DND-41 (cell line): Measurements from ENCODE around the gene SRGAP3.

Experiments
- ATAC-seq: fragments of 200-7000 bp; cut with Tn5 transposase; 3 replicates; pipeline ENCODE4 v1.9.1; 2021; ENCODE audit warnings: low read depth; ENCODE audit not compliant: insufficient read depth
- DNase-seq: peaks from one replicate; pipeline ENCODE4 v3.0.0-alpha.2; 2020
- H2AFZ ChIP-seq: 2 replicates; pipeline ENCODE4 v1.6.0; 2012; ENCODE audit warnings: low read depth, low read length
- H3K27ac ChIP-seq: 2 replicates; pipeline ENCODE4 v1.5.1; 2012; ENCODE audit warnings: low read length, inconsistent platforms
- H3K27me3 ChIP-seq: fragments of 200-600 bp; sonication (generic); 2 replicates; pipeline ENCODE4 v1.6.0; 2012; ENCODE audit warnings: low read length, mild to moderate bottlenecking, inconsistent platforms; ENCODE audit not compliant: insufficient read depth, poor library complexity
- H3K36me3 ChIP-seq: 2 replicates; pipeline ENCODE4 v1.5.1; 2012; ENCODE audit warnings: low read length, inconsistent platforms; ENCODE audit not compliant: insufficient read depth
- H3K4me1 ChIP-seq: 2 replicates; pipeline ENCODE4 v1.5.1; 2012; ENCODE audit warnings: mild to moderate bottlenecking, low read length; ENCODE audit not compliant: insufficient read depth
- H3K4me2 ChIP-seq: 2 replicates; pipeline ENCODE4 v1.6.0; 2012; ENCODE audit warnings: mild to moderate bottlenecking, moderate library complexity, low read length, inconsistent platforms; ENCODE audit not compliant: insufficient read depth
- H3K4me3 ChIP-seq, 2 experiments: fragments of 200-600 bp in 1 of 2; shearing (Covaris generic) in 1 of 2; 2 replicates each; pipeline ENCODE4 v1.5.1; 2012 to 2016; ENCODE audit warnings: inconsistent platforms in 2 of 2, low read length in 2 of 2, mild to moderate bottlenecking in 2 of 2, low read depth in 1 of 2, moderate library complexity in 1 of 2
- H3K79me2 ChIP-seq: 2 replicates; pipeline ENCODE4 v1.6.0; 2012; ENCODE audit warnings: low read length, inconsistent platforms; ENCODE audit not compliant: insufficient read depth
- H3K9ac ChIP-seq: 2 replicates; pipeline ENCODE4 v1.6.0; 2012; ENCODE audit warnings: low read depth, mild to moderate bottlenecking, inconsistent platforms, low read length, moderate library complexity
- H3K9me3 ChIP-seq: 2 replicates; pipeline ENCODE4 v1.5.1; 2012; ENCODE audit warnings: low read length, moderate library complexity, mild to moderate bottlenecking, inconsistent platforms; ENCODE audit not compliant: insufficient read depth, severe bottlenecking
- H4K20me1 ChIP-seq: 2 replicates; pipeline ENCODE4 v1.6.0; 2012; ENCODE audit warnings: low read length; ENCODE audit not compliant: insufficient read depth
- EZH2 ChIP-seq: IDR thresholded peaks from 3 replicates; pipeline ENCODE4 v1.6.1; 2012; ENCODE audit warnings: borderline replicate concordance, low read depth, mild to moderate bottlenecking, moderate library complexity, low read length, inconsistent platforms; ENCODE audit not compliant: severe bottlenecking
- TF ChIP-seq, protein P1 (sequence below): IDR thresholded peaks from 2 replicates; pipeline ENCODE4 v1.5.1; 2012; ENCODE audit warnings: borderline replicate concordance, low read length, moderate library complexity, mild to moderate bottlenecking; ENCODE audit not compliant: poor library complexity, severe bottlenecking; ENCODE audit errors: extremely low read depth

SRGAP3 gene

DNA sequence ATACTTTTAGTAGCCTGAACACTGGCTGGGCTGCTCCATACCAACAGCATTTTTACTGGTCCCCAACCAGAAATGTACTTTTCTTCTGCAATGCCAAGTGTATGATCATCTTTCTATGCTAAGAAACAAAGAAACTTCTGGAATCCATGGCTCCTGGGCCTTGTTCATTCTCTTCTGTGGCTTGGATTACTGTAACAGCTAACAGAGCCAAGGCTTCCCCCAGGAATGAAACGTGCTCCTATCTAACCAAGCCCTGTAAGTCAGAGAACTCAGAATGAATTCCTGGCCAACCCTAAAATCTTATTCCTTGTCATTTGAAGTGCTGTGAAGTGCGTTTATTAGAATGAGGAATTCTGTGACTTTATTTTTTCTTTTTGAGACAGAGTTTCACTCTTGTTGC, 183.3 kb downstream of the SRGAP3 start:
- no peak overlapping the region for H3K27ac ChIP-seq
- no peaks in the 10 kb centered on the region for H3K4me1 ChIP-seq
- no peaks in the 10 kb centered on the region for H3K27me3 ChIP-seq
- DNase-seq (no peak), ATAC-seq (no peak)
- H2AFZ ChIP-seq, result no peak overlapping the region
- H3K36me3 ChIP-seq, result no peaks in the 10 kb centered on the region
- H3K9me3 ChIP-seq, result peaks cover 4% of the 10 kb centered on the region
- no peaks in the 10 kb centered on the region for H4K20me1 ChIP-seq
- H3K4me3 ChIP-seq, result no peak overlapping the region
- no peak overlapping the region for H3K4me2 ChIP-seq
- TF ChIP-seq EZH2, result no peak
- TF ChIP-seq, protein P1, sequence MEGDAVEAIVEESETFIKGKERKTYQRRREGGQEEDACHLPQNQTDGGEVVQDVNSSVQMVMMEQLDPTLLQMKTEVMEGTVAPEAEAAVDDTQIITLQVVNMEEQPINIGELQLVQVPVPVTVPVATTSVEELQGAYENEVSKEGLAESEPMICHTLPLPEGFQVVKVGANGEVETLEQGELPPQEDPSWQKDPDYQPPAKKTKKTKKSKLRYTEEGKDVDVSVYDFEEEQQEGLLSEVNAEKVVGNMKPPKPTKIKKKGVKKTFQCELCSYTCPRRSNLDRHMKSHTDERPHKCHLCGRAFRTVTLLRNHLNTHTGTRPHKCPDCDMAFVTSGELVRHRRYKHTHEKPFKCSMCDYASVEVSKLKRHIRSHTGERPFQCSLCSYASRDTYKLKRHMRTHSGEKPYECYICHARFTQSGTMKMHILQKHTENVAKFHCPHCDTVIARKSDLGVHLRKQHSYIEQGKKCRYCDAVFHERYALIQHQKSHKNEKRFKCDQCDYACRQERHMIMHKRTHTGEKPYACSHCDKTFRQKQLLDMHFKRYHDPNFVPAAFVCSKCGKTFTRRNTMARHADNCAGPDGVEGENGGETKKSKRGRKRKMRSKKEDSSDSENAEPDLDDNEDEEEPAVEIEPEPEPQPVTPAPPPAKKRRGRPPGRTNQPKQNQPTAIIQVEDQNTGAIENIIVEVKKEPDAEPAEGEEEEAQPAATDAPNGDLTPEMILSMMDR, result no peak
- H3K9ac ChIP-seq, result no peak overlapping the region
- H3K79me2 ChIP-seq, result no peaks in the 10 kb centered on the region

DNA sequence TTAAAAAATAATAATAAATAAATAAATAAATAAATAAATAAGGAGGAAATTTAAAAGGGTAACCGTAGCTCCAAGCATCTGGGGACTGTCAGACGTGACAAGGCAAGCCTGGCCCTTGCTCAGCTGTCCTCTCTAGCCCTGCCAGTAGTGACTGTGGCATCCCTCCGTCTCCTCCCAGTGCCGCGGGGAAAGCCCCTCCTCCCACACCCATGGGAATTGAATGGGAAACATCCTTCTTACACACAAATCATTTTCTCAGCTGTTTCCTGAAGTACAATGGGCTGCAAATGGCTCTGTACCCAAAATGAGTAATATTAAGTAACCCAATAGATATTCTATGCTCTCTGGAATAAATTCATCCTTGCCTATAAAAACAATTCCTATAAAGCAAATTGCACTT, 184.6 kb downstream of the SRGAP3 start:
- ATAC-seq (no peak), DNase-seq (no peak)
- Histone ChIP-seq H2AFZ (no peak overlapping the region), H4K20me1 (no peaks in the 10 kb centered on the region), H3K4me2 (no peak overlapping the region), H3K27me3 (no peaks in the 10 kb centered on the region), H3K79me2 (no peaks in the 10 kb centered on the region), H3K4me3 (no peak overlapping the region), H3K27ac (no peak overlapping the region), H3K36me3 (no peaks in the 10 kb centered on the region), H3K9ac (no peak overlapping the region), H3K9me3 (peaks cover 4% of the 10 kb centered on the region), H3K4me1 (no peaks in the 10 kb centered on the region)
- TF ChIP-seq, protein P1, result no peak
- no peak for TF ChIP-seq EZH2

DNA sequence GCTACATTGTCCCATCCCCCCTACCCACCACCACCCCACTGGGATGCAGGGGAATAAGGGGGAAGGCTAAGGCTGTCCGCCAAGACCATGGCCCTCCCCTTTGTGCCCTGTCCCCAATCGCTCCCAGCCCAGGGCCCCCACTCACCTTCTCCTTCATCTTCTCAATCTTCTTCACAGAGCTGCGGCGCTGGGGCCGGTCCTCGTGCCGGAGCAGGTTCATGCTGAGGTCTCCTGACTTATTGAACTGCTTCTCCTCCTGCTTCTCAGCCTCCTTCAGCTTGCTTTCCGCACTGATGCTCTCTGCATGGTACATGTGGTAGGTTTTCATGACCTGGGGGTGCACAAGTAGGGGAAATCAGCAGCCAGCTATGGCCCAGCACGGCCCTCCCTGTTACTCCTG, 185.2 kb downstream of the SRGAP3 start:
- no peaks in the 10 kb centered on the region for H3K4me1 ChIP-seq
- H3K4me3 ChIP-seq, result no peak overlapping the region
- peaks cover 4% of the 10 kb centered on the region for H3K9me3 ChIP-seq
- no peaks in the 10 kb centered on the region for H3K79me2 ChIP-seq
- no peak overlapping the region for H2AFZ ChIP-seq
- no peak for TF ChIP-seq EZH2
- TF ChIP-seq, protein P1, result no peak
- no peak overlapping the region for H3K9ac ChIP-seq
- no peak for DNase-seq
- H3K36me3 ChIP-seq, result no peaks in the 10 kb centered on the region
- H3K27ac ChIP-seq, result no peak overlapping the region
- no peaks in the 10 kb centered on the region for H4K20me1 ChIP-seq
- no peak overlapping the region for H3K4me2 ChIP-seq
- no peak for ATAC-seq
- no peaks in the 10 kb centered on the region for H3K27me3 ChIP-seq

DNA sequence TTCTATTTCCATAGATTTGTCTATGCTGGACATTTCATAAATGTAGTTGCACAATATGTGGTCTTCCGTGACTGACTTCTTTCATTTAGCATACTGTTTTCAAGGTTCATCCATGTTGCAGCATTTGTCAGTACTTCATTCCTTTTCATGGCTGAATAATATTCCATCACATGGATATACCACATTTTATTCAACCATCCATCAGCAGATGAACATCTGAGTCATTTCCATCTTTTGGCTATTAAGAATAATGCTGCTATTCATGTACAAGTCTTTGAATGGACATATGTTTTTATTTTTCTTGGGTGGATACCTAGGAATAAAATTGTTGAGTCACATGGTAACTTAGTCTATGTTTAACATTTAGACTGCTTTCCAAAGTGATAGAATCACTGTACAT, 186.9 kb downstream of the SRGAP3 start:
- H3K4me2 ChIP-seq, result no peak overlapping the region
- H3K9ac ChIP-seq, result no peak overlapping the region
- TF ChIP-seq EZH2, result no peak
- H3K27me3 ChIP-seq, result no peaks in the 10 kb centered on the region
- H3K9me3 ChIP-seq, result peaks cover 4% of the 10 kb centered on the region
- no peaks in the 10 kb centered on the region for H3K36me3 ChIP-seq
- no peaks in the 10 kb centered on the region for H3K79me2 ChIP-seq
- ATAC-seq (no peak), DNase-seq (no peak)
- H3K4me1 ChIP-seq, result no peaks in the 10 kb centered on the region
- no peak overlapping the region for H3K4me3 ChIP-seq
- H3K27ac ChIP-seq, result no peak overlapping the region
- no peak overlapping the region for H2AFZ ChIP-seq
- no peaks in the 10 kb centered on the region for H4K20me1 ChIP-seq
